ENCODE results near the gene TEX14. TPM values are rescaled to one million over a fixed set of nuclear protein-coding genes. Genes with fewer than 3 reads are reported as not detected.

TEX14 gene
- total RNA-seq, 4 donors from 2014 or later = 0.26 to 0.44 TPM; not detected in 2

DNA sequence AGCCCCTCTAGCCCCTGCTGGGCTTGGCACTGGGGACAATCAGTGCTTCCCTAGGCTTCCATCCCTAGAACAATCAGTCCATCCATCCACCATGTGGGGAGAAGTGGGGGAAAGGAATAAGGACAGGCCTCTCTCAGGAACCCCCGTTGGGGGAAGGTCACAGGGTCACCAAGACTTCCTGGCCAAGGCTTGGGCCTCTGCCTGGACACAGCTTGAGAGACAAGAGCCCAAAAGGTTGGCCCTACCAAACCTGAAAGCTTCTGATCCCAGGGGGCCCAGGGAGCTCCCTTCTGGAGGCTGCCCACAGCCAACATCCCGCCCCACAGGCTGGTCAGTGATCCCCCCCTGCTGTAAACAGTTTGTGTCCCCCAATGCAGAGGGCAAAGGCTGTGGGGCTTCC lies 161.2 kb downstream of the TEX14 start:
- no peak overlapping the region for H3K4me3 ChIP-seq (ENCODE audit: low read depth, poor library complexity, severe bottlenecking)
- intact Hi-C loops (cut with DNase I; ENCODE audit: low total_unique reads) = no loop called here
- TF ChIP-seq, protein P1, sequence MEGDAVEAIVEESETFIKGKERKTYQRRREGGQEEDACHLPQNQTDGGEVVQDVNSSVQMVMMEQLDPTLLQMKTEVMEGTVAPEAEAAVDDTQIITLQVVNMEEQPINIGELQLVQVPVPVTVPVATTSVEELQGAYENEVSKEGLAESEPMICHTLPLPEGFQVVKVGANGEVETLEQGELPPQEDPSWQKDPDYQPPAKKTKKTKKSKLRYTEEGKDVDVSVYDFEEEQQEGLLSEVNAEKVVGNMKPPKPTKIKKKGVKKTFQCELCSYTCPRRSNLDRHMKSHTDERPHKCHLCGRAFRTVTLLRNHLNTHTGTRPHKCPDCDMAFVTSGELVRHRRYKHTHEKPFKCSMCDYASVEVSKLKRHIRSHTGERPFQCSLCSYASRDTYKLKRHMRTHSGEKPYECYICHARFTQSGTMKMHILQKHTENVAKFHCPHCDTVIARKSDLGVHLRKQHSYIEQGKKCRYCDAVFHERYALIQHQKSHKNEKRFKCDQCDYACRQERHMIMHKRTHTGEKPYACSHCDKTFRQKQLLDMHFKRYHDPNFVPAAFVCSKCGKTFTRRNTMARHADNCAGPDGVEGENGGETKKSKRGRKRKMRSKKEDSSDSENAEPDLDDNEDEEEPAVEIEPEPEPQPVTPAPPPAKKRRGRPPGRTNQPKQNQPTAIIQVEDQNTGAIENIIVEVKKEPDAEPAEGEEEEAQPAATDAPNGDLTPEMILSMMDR (IDR thresholded peaks at IDR 0.05) = no peak
- TF ChIP-seq POLR2A (IDR thresholded peaks at IDR 0.05) = no peak
- DNase-seq (ENCODE audit: low spot score in 2 of 2) = no peak
- 69 to 75% methylated on average over 2 of the region's 2 CpGs for WGBS, 2 donors

DNA sequence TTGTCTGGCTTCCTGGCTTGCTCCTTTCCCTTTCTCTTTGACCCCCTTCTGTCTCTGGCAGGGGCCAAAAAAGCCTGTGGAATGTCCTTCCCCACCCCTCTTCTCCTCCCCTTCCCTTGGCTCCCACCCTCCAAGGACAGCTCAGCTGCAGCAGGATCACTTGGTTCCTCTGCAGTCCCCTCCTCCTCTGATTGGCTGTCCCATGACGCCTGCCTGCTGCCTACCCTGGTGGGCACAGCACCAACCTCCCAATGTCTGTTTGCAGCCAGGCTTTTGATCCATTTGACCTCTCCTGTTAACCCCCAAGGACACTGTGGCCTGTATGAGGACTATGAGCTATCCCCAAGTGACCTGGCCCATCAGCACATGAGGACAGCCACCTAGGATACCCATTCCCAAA lies 162.6 kb downstream of the TEX14 start:
- no peak for DNase-seq (ENCODE audit: low spot score in 2 of 2)
- WGBS, 2 donors = 38 to 63% methylated on average over 1 of the region's 1 CpG
- no peak for TF ChIP-seq POLR2A (IDR thresholded peaks at IDR 0.05)
- TF ChIP-seq, protein P1 (IDR thresholded peaks at IDR 0.05) = no peak
- intact Hi-C loops (cut with DNase I; ENCODE audit: low total_unique reads) = loop anchor here (10.0 kb wide), 1 partner anchor 46 kb away; no protein-coding TSS in a partner anchor
- H3K4me3 ChIP-seq (ENCODE audit: low read depth, poor library complexity, severe bottlenecking) = no peak overlapping the region

DNA sequence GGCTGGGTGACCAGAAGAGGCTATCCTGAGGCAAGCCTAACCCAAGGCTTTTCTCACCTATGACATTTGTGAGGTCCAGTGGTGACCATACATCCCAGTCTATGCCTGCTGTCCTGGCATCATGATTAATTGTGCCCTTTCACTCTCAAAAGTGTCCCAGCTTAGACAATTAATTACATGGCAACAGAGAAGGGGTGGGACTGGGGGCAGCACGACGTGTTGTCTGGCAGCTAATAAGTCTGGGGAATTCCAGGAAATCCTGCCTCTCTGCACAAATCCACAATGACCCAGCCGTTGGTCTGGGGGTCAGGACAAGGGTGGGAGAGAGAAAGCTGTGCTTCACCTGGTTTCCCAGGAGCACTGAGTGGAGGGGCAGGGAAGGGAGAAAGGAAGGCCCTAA lies 163.4 kb downstream of the TEX14 start:
- TF ChIP-seq POLR2A (IDR thresholded peaks at IDR 0.05) = no peak
- TF ChIP-seq, protein P1 (IDR thresholded peaks at IDR 0.05) = no peak
- DNase-seq (ENCODE audit: low spot score in 2 of 2) = no peak
- intact Hi-C loops (cut with DNase I; ENCODE audit: low total_unique reads) = loop anchor here (10.0 kb wide), 1 partner anchor 46 kb away; no protein-coding TSS in a partner anchor
- H3K4me3 ChIP-seq (ENCODE audit: low read depth, poor library complexity, severe bottlenecking) = no peak overlapping the region
- 20 to 44% methylated on average over 3 of the region's 3 CpGs for WGBS, 2 donors

DNA sequence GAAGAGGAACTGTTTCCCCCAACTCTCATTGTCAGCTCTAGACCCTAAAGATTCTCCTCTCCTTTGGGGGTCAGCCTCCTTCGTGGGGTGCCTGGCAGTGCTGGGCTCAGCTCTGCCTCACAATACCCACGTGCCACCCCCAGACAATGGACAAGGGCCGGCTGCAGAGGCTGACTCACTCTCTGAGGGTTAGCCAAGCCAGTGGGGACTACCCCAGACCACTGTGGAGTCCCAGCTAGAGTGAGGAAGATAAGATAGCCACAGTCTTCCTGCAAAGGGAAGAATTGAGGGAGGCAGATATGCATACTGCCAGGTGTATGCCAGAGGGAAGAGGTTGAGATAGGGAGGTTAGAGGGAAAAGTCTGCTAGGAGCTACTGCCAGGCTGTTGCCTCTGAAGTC lies 163.9 kb downstream of the TEX14 start:
- no peak overlapping the region for H3K4me3 ChIP-seq (ENCODE audit: low read depth, poor library complexity, severe bottlenecking)
- TF ChIP-seq, protein P1 (IDR thresholded peaks at IDR 0.05) = no peak
- no peak for TF ChIP-seq POLR2A (IDR thresholded peaks at IDR 0.05)
- DNase-seq (ENCODE audit: low spot score in 2 of 2) = no peak
- intact Hi-C loops (cut with DNase I; ENCODE audit: low total_unique reads) = loop anchor here (10.0 kb wide), 1 partner anchor 47 kb away; no protein-coding TSS in a partner anchor
- WGBS, 2 donors = 52 to 66% methylated on average over 3 of the region's 3 CpGs

DNA sequence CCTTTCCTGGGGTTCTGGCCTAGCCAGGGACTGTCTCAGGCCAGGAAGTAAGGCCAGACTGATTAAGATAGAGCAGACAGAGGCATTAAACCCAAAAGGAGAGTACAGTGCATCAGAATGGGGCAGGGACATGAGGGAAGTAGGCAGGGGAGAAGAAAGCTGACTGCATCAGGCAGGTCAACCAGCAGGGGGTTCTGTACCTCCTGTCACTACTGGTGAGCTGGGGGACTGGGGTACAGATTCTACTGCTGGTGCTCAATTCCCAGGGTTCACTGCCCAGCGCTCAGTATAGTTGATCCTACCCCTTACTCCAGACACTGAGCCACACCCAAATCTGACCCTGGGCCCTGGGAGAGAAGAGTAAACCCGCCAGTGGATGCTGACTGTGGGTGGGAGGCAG lies 164.5 kb downstream of the TEX14 start:
- TF ChIP-seq, protein P1 (IDR thresholded peaks at IDR 0.05) = no peak
- TF ChIP-seq POLR2A (IDR thresholded peaks at IDR 0.05) = no peak
- WGBS, 2 donors = 81 to 87% methylated on average over 2 of the region's 2 CpGs
- no peak for DNase-seq (ENCODE audit: low spot score in 2 of 2)
- no peak overlapping the region for H3K4me3 ChIP-seq (ENCODE audit: low read depth, poor library complexity, severe bottlenecking)
- intact Hi-C loops (cut with DNase I; ENCODE audit: low total_unique reads) = loop anchor here (10.0 kb wide), 1 partner anchor 47 kb away; no protein-coding TSS in a partner anchor

DNA sequence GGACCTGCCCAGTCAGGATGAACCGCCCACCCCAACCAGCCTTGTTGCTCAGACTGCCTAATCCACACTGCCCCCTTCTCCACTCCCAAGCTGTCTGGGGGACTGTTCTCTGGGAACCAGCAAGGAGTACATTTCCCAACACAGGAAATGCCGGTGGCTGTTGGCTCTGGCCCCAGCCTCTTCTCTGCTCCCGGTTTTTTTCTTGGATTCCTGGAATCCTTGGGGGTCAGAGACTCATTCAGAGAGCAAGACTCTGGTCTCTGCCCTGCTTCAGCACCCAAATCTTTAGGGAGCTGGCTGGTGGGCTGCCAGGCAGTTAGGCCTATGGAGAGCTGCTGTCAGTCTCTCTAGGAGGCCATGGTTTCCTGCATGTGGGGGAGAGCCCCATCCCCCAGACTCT lies 166.6 kb downstream of the TEX14 start:
- WGBS, 2 donors = 34 to 36% methylated on average over 3 of the region's 3 CpGs
- DNase-seq (ENCODE audit: low spot score in 2 of 2) = no peak
- TF ChIP-seq, protein P1 (IDR thresholded peaks at IDR 0.05) = no peak
- TF ChIP-seq POLR2A (IDR thresholded peaks at IDR 0.05) = no peak
- intact Hi-C loops (cut with DNase I; ENCODE audit: low total_unique reads) = loop anchor here (10.0 kb wide), 1 partner anchor 50 kb away; no protein-coding TSS in a partner anchor
- H3K4me3 ChIP-seq (ENCODE audit: low read depth, poor library complexity, severe bottlenecking) = no peak overlapping the region

All from lower leg skin (tissue), 4 donors.